Neuron (in vitro differentiated cells): ENCODE data around the gene CD63.
A peak's percentile ranks its signal among the peaks of the same experiment; 100 is the strongest.
"Not testable (repeated sequence)": the region's sequence is repeated elsewhere in the genome, so short reads cannot be mapped to it uniquely, and the experiment has no call there.

Source experiments
- H2AFZ ChIP-seq: one replicate; pipeline ENCODE4 v1.6.1; 2013; ENCODE audit warnings: low read depth, mild to moderate bottlenecking, inconsistent platforms, low read length, moderate library complexity
- H3K27me3 ChIP-seq: one replicate; pipeline ENCODE4 v1.6.1; 2013; ENCODE audit warnings: low read length; ENCODE audit not compliant: insufficient read depth
- H3K36me3 ChIP-seq: one replicate; pipeline ENCODE4 v1.6.1; 2013; ENCODE audit warnings: low read length; ENCODE audit not compliant: insufficient read depth
- H3K4me1 ChIP-seq: one replicate; pipeline ENCODE4 v1.6.1; 2013; ENCODE audit warnings: low read length; ENCODE audit not compliant: insufficient read depth
- H3K4me3 ChIP-seq: 2 replicates; pipeline ENCODE4 v1.5.1; 2013; ENCODE audit warnings: mild to moderate bottlenecking, low read length, moderate library complexity
- H3K9me3 ChIP-seq: one replicate; pipeline ENCODE4 v1.6.1; 2013; ENCODE audit warnings: low read length

The CD63 gene

GRCh38 chr12:55728939-55729818, at the start of gene CD63:
Gene CD63, minus strand, starts transcription at chr12:55729009. Its CDS starts 668 bp downstream, at chr12:55728341.
- H3K9me3 ChIP-seq = no peaks in the 10 kb centered on the region
- H3K4me3 ChIP-seq = peak within 1 kb of the TSS; percentile 71
- H2AFZ ChIP-seq = peak within 1 kb of the TSS; percentile 29
- H3K4me1 ChIP-seq = peaks cover 28% of the 10 kb centered on the region
- H3K27me3 ChIP-seq = no peaks in the 10 kb centered on the region
- peaks cover 25% of the 10 kb centered on the region for H3K36me3 ChIP-seq

- no peaks in the 10 kb centered on the region for H3K27me3 ChIP-seq
- peaks cover 70% of the 10 kb centered on the region for H3K36me3 ChIP-seq
- H2AFZ ChIP-seq = no peak overlapping the region
- no peaks in the 10 kb centered on the region for H3K4me1 ChIP-seq
- H3K9me3 ChIP-seq = no peaks in the 10 kb centered on the region
- no peak overlapping the region for H3K4me3 ChIP-seq
Measured at GRCh38 chr12:55777856-55778255, 49.0 kb upstream of the CD63 start.

GRCh38 chr12:55771736-55772135, 42.9 kb upstream of the CD63 start:
- H3K9me3 ChIP-seq = no peaks in the 10 kb centered on the region
- H3K4me3 ChIP-seq = no peak overlapping the region
- H3K36me3 ChIP-seq = peaks cover 56% of the 10 kb centered on the region
- peaks cover under 1% of the 10 kb centered on the region for H3K4me1 ChIP-seq
- H2AFZ ChIP-seq = no peak overlapping the region
- H3K27me3 ChIP-seq = no peaks in the 10 kb centered on the region

- H3K27me3 ChIP-seq = no peaks in the 10 kb centered on the region
- H3K4me3 ChIP-seq = no peak overlapping the region
- H3K36me3 ChIP-seq = peaks cover 52% of the 10 kb centered on the region
- H3K9me3 ChIP-seq = no peaks in the 10 kb centered on the region
- peaks cover 12% of the 10 kb centered on the region for H3K4me1 ChIP-seq
- no peak overlapping the region for H2AFZ ChIP-seq
Measured at GRCh38 chr12:55767156-55767555, 38.3 kb upstream of the CD63 start.

- H3K9me3 ChIP-seq = no peaks in the 10 kb centered on the region
- H3K36me3 ChIP-seq = peaks cover 50% of the 10 kb centered on the region
- H3K4me3 ChIP-seq = no peak overlapping the region
- H3K4me1 ChIP-seq = peaks cover 12% of the 10 kb centered on the region
- no peak overlapping the region for H2AFZ ChIP-seq
- no peaks in the 10 kb centered on the region for H3K27me3 ChIP-seq
Measured at GRCh38 chr12:55765736-55766290, 37.0 kb upstream of the CD63 start.

- Histone ChIP-seq H3K36me3 (peaks cover 60% of the 10 kb centered on the region), H3K4me1 (peaks cover 12% of the 10 kb centered on the region), H2AFZ (no peak overlapping the region), H3K27me3 (no peaks in the 10 kb centered on the region), H3K4me3 (no peak overlapping the region), H3K9me3 (peaks cover 5% of the 10 kb centered on the region)
Measured at GRCh38 chr12:55762646-55763045, 33.8 kb upstream of the CD63 start.

GRCh38 chr12:55760663-55761062, 31.9 kb upstream of the CD63 start:
- peaks cover 1% of the 10 kb centered on the region for H3K4me1 ChIP-seq
- no peak overlapping the region for H3K4me3 ChIP-seq
- no peak overlapping the region for H2AFZ ChIP-seq
- H3K36me3 ChIP-seq = peaks cover 66% of the 10 kb centered on the region
- H3K27me3 ChIP-seq = no peaks in the 10 kb centered on the region
- H3K9me3 ChIP-seq = peaks cover 5% of the 10 kb centered on the region

- not testable (repeated sequence) for H2AFZ ChIP-seq
- peaks cover 81% of the 10 kb centered on the region for H3K36me3 ChIP-seq
Measured at GRCh38 chr12:55758575-55758974, 29.8 kb upstream of the CD63 start.

GRCh38 chr12:55757701-55758100, 28.9 kb upstream of the CD63 start:
- Histone ChIP-seq H2AFZ (no peak overlapping the region), H3K9me3 (peaks cover 5% of the 10 kb centered on the region), H3K27me3 (no peaks in the 10 kb centered on the region), H3K4me1 (no peaks in the 10 kb centered on the region), H3K4me3 (no peak overlapping the region), H3K36me3 (peaks cover 83% of the 10 kb centered on the region)

More at GRCh38 chr12:55758575-55758974, 29.8 kb upstream of the CD63 start:
- not testable (repeated sequence) for H3K9me3 ChIP-seq, H3K4me1 ChIP-seq, H3K4me3 ChIP-seq, H3K27me3 ChIP-seq

- Histone ChIP-seq H3K4me1 (peaks cover 3% of the 10 kb centered on the region), H3K36me3 (peaks cover 91% of the 10 kb centered on the region), H2AFZ (no peak overlapping the region), H3K9me3 (peaks cover 5% of the 10 kb centered on the region), H3K4me3 (no peak overlapping the region), H3K27me3 (no peaks in the 10 kb centered on the region)
Measured at GRCh38 chr12:55755246-55755645, 26.4 kb upstream of the CD63 start.

GRCh38 chr12:55748230-55748993, 19.6 kb upstream of the CD63 start:
- peaks cover 57% of the 10 kb centered on the region for H3K36me3 ChIP-seq
- no peak overlapping the region for H3K4me3 ChIP-seq
- no peaks in the 10 kb centered on the region for H3K9me3 ChIP-seq
- no peak overlapping the region for H2AFZ ChIP-seq
- peaks cover 29% of the 10 kb centered on the region for H3K4me1 ChIP-seq
- no peaks in the 10 kb centered on the region for H3K27me3 ChIP-seq

- Histone ChIP-seq H3K4me1 (peaks cover 36% of the 10 kb centered on the region), H3K4me3 (no peak overlapping the region), H3K27me3 (no peaks in the 10 kb centered on the region), H3K36me3 (peaks cover 43% of the 10 kb centered on the region), H2AFZ (no peak overlapping the region), H3K9me3 (no peaks in the 10 kb centered on the region)
Measured at GRCh38 chr12:55746913-55747231, 18.1 kb upstream of the CD63 start.
